HepG2 (cell line): ENCODE measurements around the gene EGR2. TPM values are rescaled to one million over a fixed set of nuclear protein-coding genes. Genes with fewer than 3 reads are reported as not detected.
A peak's percentile ranks its signal among the peaks of the same experiment; 100 is the strongest.

Experiments
- FOXJ3 ChIP-seq: sonication (generic); formaldehyde crosslinking; IDR thresholded peaks from 2 replicates; pipeline ENCODE4 v1.4.0; 2020; ENCODE audit warnings: missing genetic modification reagents, mild to moderate bottlenecking, borderline replicate concordance
- MAX ChIP-seq: IDR thresholded peaks from 2 replicates; pipeline ENCODE4 v1.6.1; 2012; ENCODE audit warnings: inconsistent platforms
- MXI1 ChIP-seq: IDR thresholded peaks from 3 replicates; pipeline ENCODE4 v1.6.1; 2012; ENCODE audit warnings: low read depth, low read length, inconsistent platforms, borderline replicate concordance
- NFATC3 ChIP-seq: sonication (generic); formaldehyde crosslinking; IDR thresholded peaks from 2 replicates; pipeline ENCODE4 v1.5.1; 2020; ENCODE audit warnings: mild to moderate bottlenecking, missing genetic modification reagents
- NR1H2 ChIP-seq: sonication (generic); formaldehyde crosslinking; IDR thresholded peaks from 2 replicates; pipeline ENCODE4 v1.8.1; 2022; ENCODE audit warnings: low read depth, missing genetic modification reagents, borderline replicate concordance
- SALL1 ChIP-seq: sonication (generic); formaldehyde crosslinking; IDR thresholded peaks from 2 replicates; pipeline ENCODE4 v1.8.0; 2022; ENCODE audit warnings: mild to moderate bottlenecking, missing genetic modification reagents
- SCMH1 ChIP-seq: sonication (generic); formaldehyde crosslinking; IDR thresholded peaks from 2 replicates; pipeline ENCODE4 v1.9.0; 2021; ENCODE audit warnings: missing genetic modification reagents, mild to moderate bottlenecking, borderline replicate concordance
- SRF ChIP-seq: IDR thresholded peaks from 2 replicates; pipeline ENCODE4 v1.6.1; 2011; ENCODE audit warnings: mild to moderate bottlenecking, low read depth, low read length, moderate library complexity
- TAF15 ChIP-seq: fragments of 200-400 bp; formaldehyde crosslinking; IDR thresholded peaks from one replicate; pipeline ENCODE4 v1.6.1; 2018; ENCODE audit warnings: mild to moderate bottlenecking, low read depth, low read length; ENCODE audit not compliant: poor library complexity, severe bottlenecking
- ZBTB42 ChIP-seq: sonication (generic); formaldehyde crosslinking; IDR thresholded peaks from 2 replicates; pipeline ENCODE4 v1.5.0; 2020; ENCODE audit warnings: mild to moderate bottlenecking, missing genetic modification reagents
- ZNF136 ChIP-seq: sonication (generic); formaldehyde crosslinking; IDR thresholded peaks from 2 replicates; pipeline ENCODE4 v1.8.1; 2022; ENCODE audit warnings: low read depth, mild to moderate bottlenecking, moderate library complexity, missing genetic modification reagents
- ZNF337 ChIP-seq: sonication (generic); formaldehyde crosslinking; IDR thresholded peaks from 2 replicates; pipeline ENCODE4 v1.5.1; 2020; ENCODE audit warnings: missing genetic modification reagents, low read depth, mild to moderate bottlenecking, borderline replicate concordance
- ZNF501 ChIP-seq: sonication (generic); formaldehyde crosslinking; IDR thresholded peaks from 2 replicates; pipeline ENCODE4 v1.5.1; 2020; ENCODE audit warnings: mild to moderate bottlenecking, moderate library complexity, missing genetic modification reagents
- ZNF510 ChIP-seq: sonication (generic); formaldehyde crosslinking; IDR thresholded peaks from 2 replicates; pipeline ENCODE4 v1.4.0; 2020; ENCODE audit warnings: low read depth, mild to moderate bottlenecking, missing genetic modification reagents
- ZNF768 ChIP-seq: sonication (generic); formaldehyde crosslinking; IDR thresholded peaks from 2 replicates; pipeline ENCODE4 v1.4.0; 2020; ENCODE audit warnings: missing genetic modification reagents
- polyA plus RNA-seq, 8 experiments: library from polyadenylated mRNA; depleted of rRNA in 3 of 8; stranded (reverse) in 7 of 8; unstranded in 1 of 8; fragments of >200 nt; fragmentation: Illumina TruSeq in 4 of 8; extraction: Trizol in 4 of 8; gene quantifications; 2 replicates each; pipeline versions ENCODE4 v1.2.1 to v1.2.3, GENCODE V29; 2011 to 2016; ENCODE audit warnings: low read depth in 4 of 8, missing spikeins in 1 of 8, mixed read lengths in 1 of 8; ENCODE audit not compliant: insufficient read depth in 1 of 8
- total RNA-seq, 5 experiments: library from RNA; depleted of rRNA; stranded (reverse); fragments of >200 nt; fragmentation: Illumina TruSeq; extraction: Trizol; gene quantifications; 2 replicates each; pipeline ENCODE4 v1.2.3, GENCODE V29; 2016; ENCODE audit warnings: low read depth in 1 of 5
- TF ChIP-seq, protein P1 (sequence below): sonication (generic); formaldehyde crosslinking; IDR thresholded peaks from one replicate; pipeline ENCODE4 v1.5.1; 2020; ENCODE audit warnings: mild to moderate bottlenecking, missing genetic modification reagents; ENCODE audit errors: not compliant biosample characterization
- TF ChIP-seq, protein P2 (sequence below): sonication (generic); formaldehyde crosslinking; IDR thresholded peaks from 2 replicates; pipeline ENCODE4 v1.4.0; 2020; ENCODE audit warnings: low read depth, mild to moderate bottlenecking, missing genetic modification reagents
- TF ChIP-seq, protein P3 (sequence below): sonication (generic); formaldehyde crosslinking; IDR thresholded peaks from 2 replicates; pipeline ENCODE4 v1.4.0; 2020; ENCODE audit warnings: missing genetic modification reagents

The EGR2 gene
- total and polyA plus RNA-seq, 2 of the 13 experiments (the other 11 are each of a cell fraction or from before 2014, with no cell fraction given), result 0.11 to 0.15 TPM

DNA sequence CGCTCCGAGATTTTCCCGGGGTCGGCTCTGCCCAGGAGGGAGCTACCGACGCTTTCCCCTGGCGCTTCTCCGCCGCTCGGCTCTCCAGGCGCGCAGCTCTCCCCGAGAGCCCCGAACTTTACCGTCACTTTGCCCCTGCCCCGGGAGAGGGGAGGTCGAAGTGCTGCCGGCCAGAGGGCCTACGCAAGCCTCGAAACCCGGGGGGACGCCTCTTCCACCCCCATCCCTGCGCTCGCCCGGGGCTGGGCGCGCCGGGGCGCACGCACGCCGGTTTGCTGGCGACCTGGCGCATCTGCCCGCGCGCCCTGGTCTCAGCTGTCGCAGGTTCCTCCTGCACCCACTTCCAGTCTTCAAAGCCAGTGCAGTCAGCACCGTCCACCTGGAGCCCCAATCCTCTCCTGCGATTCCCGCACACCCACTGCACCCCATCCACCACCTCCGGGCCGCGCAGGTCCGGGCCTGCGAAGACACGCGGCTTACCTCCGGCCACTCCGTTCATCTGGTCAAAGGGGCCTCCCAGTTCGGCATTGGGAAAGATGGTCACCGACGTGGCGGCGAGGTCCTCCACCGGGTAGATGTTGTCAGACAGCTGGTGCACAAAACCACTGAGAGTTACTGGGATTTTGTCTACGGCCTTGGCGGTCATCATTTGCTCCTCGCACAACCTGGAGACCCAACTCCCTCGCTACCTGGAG is 638 bp downstream of the EGR2 start (continued):
- TF ChIP-seq, protein P1, sequence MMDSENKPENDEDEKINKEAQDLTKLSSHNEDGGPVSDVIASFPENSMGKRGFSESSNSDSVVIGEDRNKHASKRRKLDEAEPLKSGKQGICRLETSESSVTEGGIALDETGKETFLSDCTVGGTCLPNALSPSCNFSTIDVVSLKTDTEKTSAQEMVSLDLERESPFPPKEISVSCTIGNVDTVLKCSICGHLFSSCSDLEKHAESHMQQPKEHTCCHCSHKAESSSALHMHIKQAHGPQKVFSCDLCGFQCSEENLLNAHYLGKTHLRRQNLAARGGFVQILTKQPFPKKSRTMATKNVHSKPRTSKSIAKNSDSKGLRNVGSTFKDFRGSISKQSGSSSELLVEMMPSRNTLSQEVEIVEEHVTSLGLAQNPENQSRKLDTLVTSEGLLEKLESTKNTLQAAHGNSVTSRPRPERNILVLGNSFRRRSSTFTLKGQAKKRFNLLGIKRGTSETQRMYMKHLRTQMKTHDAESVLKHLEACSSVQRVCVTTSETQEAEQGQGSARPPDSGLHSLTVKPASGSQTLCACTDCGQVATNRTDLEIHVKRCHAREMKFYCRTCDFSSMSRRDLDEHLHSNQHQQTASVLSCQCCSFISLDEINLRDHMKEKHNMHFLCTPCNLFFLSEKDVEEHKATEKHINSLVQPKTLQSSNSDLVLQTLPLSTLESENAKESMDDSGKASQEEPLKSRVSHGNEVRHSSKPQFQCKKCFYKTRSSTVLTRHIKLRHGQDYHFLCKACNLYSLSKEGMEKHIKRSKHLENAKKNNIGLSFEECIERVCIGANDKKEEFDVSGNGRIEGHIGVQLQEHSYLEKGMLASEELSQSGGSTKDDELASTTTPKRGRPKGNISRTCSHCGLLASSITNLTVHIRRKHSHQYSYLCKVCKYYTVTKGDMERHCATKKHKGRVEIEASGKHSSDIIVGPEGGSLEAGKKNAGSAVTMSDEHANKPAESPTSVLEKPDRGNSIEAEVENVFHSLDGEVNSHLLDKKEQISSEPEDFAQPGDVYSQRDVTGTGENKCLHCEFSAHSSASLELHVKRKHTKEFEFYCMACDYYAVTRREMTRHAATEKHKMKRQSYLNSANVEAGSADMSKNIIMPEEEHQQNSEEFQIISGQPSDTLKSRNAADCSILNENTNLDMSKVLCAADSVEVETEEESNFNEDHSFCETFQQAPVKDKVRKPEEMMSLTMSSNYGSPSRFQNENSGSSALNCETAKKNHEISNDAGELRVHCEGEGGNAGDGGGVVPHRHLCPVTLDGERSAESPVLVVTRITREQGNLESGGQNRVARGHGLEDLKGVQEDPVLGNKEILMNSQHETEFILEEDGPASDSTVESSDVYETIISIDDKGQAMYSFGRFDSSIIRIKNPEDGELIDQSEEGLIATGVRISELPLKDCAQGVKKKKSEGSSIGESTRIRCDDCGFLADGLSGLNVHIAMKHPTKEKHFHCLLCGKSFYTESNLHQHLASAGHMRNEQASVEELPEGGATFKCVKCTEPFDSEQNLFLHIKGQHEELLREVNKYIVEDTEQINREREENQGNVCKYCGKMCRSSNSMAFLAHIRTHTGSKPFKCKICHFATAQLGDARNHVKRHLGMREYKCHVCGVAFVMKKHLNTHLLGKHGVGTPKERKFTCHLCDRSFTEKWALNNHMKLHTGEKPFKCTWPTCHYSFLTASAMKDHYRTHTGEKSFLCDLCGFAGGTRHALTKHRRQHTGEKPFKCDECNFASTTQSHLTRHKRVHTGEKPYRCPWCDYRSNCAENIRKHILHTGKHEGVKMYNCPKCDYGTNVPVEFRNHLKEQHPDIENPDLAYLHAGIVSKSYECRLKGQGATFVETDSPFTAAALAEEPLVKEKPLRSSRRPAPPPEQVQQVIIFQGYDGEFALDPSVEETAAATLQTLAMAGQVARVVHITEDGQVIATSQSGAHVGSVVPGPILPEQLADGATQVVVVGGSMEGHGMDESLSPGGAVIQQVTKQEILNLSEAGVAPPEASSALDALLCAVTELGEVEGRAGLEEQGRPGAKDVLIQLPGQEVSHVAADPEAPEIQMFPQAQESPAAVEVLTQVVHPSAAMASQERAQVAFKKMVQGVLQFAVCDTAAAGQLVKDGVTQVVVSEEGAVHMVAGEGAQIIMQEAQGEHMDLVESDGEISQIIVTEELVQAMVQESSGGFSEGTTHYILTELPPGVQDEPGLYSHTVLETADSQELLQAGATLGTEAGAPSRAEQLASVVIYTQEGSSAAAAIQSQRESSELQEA, result no peak
- TF ChIP-seq, protein P2, sequence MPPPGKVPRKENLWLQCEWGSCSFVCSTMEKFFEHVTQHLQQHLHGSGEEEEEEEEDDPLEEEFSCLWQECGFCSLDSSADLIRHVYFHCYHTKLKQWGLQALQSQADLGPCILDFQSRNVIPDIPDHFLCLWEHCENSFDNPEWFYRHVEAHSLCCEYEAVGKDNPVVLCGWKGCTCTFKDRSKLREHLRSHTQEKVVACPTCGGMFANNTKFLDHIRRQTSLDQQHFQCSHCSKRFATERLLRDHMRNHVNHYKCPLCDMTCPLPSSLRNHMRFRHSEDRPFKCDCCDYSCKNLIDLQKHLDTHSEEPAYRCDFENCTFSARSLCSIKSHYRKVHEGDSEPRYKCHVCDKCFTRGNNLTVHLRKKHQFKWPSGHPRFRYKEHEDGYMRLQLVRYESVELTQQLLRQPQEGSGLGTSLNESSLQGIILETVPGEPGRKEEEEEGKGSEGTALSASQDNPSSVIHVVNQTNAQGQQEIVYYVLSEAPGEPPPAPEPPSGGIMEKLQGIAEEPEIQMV, result no peak
- TF ChIP-seq ZNF501 (0 out of 2 replicates have a peak, but pooled peaks have one; percentile 3), TAF15 (no peak), ZNF510 (CRISPR knock-in tag) (no peak), ZNF337 (CRISPR knock-in tag) (no peak), NR1H2 (CRISPR knock-in tag) (no peak), FOXJ3 (CRISPR knock-in tag) (no peak), ZNF136 (CRISPR knock-in tag) (no peak), MAX (no peak), SALL1 (CRISPR knock-in tag) (no peak), ZNF768 (CRISPR knock-in tag) (no peak), SCMH1 (no peak), MXI1 (no peak), NFATC3 (CRISPR knock-in tag) (no peak), SRF (no peak), ZBTB42 (CRISPR knock-in tag) (no peak)
- TF ChIP-seq, protein P3, sequence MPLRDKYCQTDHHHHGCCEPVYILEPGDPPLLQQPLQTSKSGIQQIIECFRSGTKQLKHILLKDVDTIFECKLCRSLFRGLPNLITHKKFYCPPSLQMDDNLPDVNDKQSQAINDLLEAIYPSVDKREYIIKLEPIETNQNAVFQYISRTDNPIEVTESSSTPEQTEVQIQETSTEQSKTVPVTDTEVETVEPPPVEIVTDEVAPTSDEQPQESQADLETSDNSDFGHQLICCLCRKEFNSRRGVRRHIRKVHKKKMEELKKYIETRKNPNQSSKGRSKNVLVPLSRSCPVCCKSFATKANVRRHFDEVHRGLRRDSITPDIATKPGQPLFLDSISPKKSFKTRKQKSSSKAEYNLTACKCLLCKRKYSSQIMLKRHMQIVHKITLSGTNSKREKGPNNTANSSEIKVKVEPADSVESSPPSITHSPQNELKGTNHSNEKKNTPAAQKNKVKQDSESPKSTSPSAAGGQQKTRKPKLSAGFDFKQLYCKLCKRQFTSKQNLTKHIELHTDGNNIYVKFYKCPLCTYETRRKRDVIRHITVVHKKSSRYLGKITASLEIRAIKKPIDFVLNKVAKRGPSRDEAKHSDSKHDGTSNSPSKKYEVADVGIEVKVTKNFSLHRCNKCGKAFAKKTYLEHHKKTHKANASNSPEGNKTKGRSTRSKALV (CRISPR knock-in tag), result peak; percentile 99
